HepG2 (cell line): Measurements from ENCODE around the gene NME8. TPM values are rescaled to one million over a fixed set of nuclear protein-coding genes. Genes with fewer than 3 reads are reported as not detected.
A peak's percentile ranks its signal among the peaks of the same experiment; 100 is the strongest.

Source experiments
- ATAC-seq: fragments of 200-7000 bp; cut with Tn5 transposase; 3 replicates; pipeline ENCODE4 v1.9.1; 2020; ENCODE audit warnings: mild to moderate bottlenecking, moderate library complexity
- BruUV-seq: library from RNA; stranded (reverse); fragments of 400-500 nt; replicated peaks from 2 replicates; lab custom pipeline; 2021; lab: Mats Ljungman, UMichigan
- CTCF ChIA-PET: fragments of 300-600 bp; formaldehyde crosslinking; extraction: SDS; loops from one replicate; lab custom pipeline; 2021; ENCODE audit warnings: low total read pairs, inconsistent platforms, low intra/inter-chr PET ratio; lab: Yijun Ruan, JAX
- POLR2A ChIA-PET: fragments of 350-600 bp; sonication (Branson Sonifier 250); formaldehyde crosslinking; loops from one replicate; lab custom pipeline; 2020; ENCODE audit warnings: antibody characterized with exemption, inconsistent platforms; lab: Yijun Ruan, JAX
- DNase-seq: peaks from one replicate; pipeline ENCODE4 v3.0.0-alpha.2; 2015; ENCODE audit warnings: low spot score
- FAIRE-seq: peaks from 3 replicates; lab custom pipeline; 2011; peaks lifted over from hg19 to GRCh38; lab: Jason Lieb, UNC
- H2AFZ ChIP-seq: one replicate; pipeline ENCODE4 v1.6.1; 2011; ENCODE audit warnings: low read length, inconsistent platforms
- H3K27ac ChIP-seq: fragments of 300-600 bp; 3 replicates; pipeline ENCODE4 v1.8.0; 2011; ENCODE audit warnings: mixed run types, mild to moderate bottlenecking, mixed read lengths, low read length, inconsistent platforms; ENCODE audit not compliant: insufficient read depth; ENCODE audit errors: extremely low read length
- H3K27me3 ChIP-seq, 2 experiments: fragments of 200-600 bp in 1 of 2; 2 replicates in 1 of 2; 3 replicates in 1 of 2; pipeline versions ENCODE4 v1.6.0 to v1.8.0; 2011; ENCODE audit warnings: low read length in 2 of 2, mild to moderate bottlenecking in 2 of 2, moderate library complexity in 2 of 2, inconsistent platforms in 1 of 2; ENCODE audit not compliant: insufficient read depth in 2 of 2, control insufficient read depth in 1 of 2
- H3K36me3 ChIP-seq, 2 experiments: fragments of 200-600 bp in 1 of 2; replicated peaks in 1 of 2; 2 replicates in 1 of 2; 3 replicates in 1 of 2; pipeline versions ENCODE4 v1.5.1 to v1.8.0; 2011; ENCODE audit warnings: low read length in 2 of 2, inconsistent platforms in 1 of 2; ENCODE audit not compliant: insufficient read depth in 2 of 2, control insufficient read depth in 1 of 2
- H3K4me1 ChIP-seq: 2 replicates; pipeline ENCODE4 v1.5.1; 2012; ENCODE audit warnings: low read length, inconsistent platforms; ENCODE audit not compliant: insufficient read depth
- H3K4me2 ChIP-seq: 2 replicates; pipeline ENCODE4 v1.6.0; 2011; ENCODE audit warnings: low read depth, low read length, inconsistent platforms
- H3K4me3 ChIP-seq, 3 experiments: fragments of 200-600 bp in 1 of 3; sonication (generic), shearing (Covaris generic) in 1 of 3; replicated peaks in 1 of 3; 2 replicates each; pipeline ENCODE4 v1.5.1; 2011 to 2016; ENCODE audit warnings: low read length in 3 of 3, inconsistent platforms in 2 of 3, low read depth in 2 of 3, mild to moderate bottlenecking in 2 of 3, control low read depth in 1 of 3, mixed read lengths in 1 of 3; ENCODE audit not compliant: insufficient read depth in 1 of 3
- H3K79me2 ChIP-seq: one replicate; pipeline ENCODE4 v1.6.1; 2011; ENCODE audit warnings: low read length, inconsistent platforms; ENCODE audit not compliant: insufficient read depth
- H3K9ac ChIP-seq: 2 replicates; pipeline ENCODE4 v1.6.0; 2011; ENCODE audit warnings: mild to moderate bottlenecking, low read depth, low read length, inconsistent platforms; ENCODE audit not compliant: insufficient read depth
- H3K9me3 ChIP-seq: 2 replicates; pipeline ENCODE4 v1.5.1; 2012; ENCODE audit warnings: mild to moderate bottlenecking, low read length
- H4K20me1 ChIP-seq: 2 replicates; pipeline ENCODE4 v1.6.0; 2011; ENCODE audit warnings: inconsistent platforms, mild to moderate bottlenecking, low read length, moderate library complexity; ENCODE audit not compliant: insufficient read depth
- CEBPB ChIP-seq: IDR thresholded peaks from 2 replicates; pipeline ENCODE4 v1.6.1; 2011; ENCODE audit warnings: low read depth, low read length, improper control_type of control experiment, borderline replicate concordance
- KLF13 ChIP-seq: sonication (generic); formaldehyde crosslinking; IDR thresholded peaks from 2 replicates; pipeline ENCODE4 v1.4.0; 2020; ENCODE audit warnings: mild to moderate bottlenecking, missing genetic modification reagents
- MAFK ChIP-seq, 2 experiments: IDR thresholded peaks in 1 of 2; conservative IDR thresholded peaks in 1 of 2; 2 replicates each; pipeline ENCODE4 v1.6.1; 2011; ENCODE audit warnings: improper control_type of control experiment in 2 of 2, low read length in 2 of 2
- PCBP2 ChIP-seq: fragments of 200-400 bp; formaldehyde crosslinking; optimal IDR thresholded peaks from 2 replicates; pipeline ENCODE3; 2018; ENCODE audit warnings: low read length, low read depth; ENCODE audit not compliant: poor library complexity, severe bottlenecking
- POLR2A ChIP-seq, 2 experiments: IDR thresholded peaks; 2 replicates each; pipeline ENCODE4 v1.6.1; 2011; ENCODE audit warnings: low read depth in 2 of 2, low read length in 2 of 2, mild to moderate bottlenecking in 1 of 2, moderate library complexity in 1 of 2; ENCODE audit not compliant: insufficient read depth in 1 of 2
- RARG ChIP-seq: sonication (generic); formaldehyde crosslinking; IDR thresholded peaks from 2 replicates; pipeline ENCODE4 v1.4.0; 2020; ENCODE audit warnings: low read depth, mild to moderate bottlenecking, missing genetic modification reagents
- SMYD3 ChIP-seq: sonication (generic); formaldehyde crosslinking; IDR thresholded peaks from 2 replicates; pipeline ENCODE4 v1.8.1; 2023; ENCODE audit warnings: mild to moderate bottlenecking, missing genetic modification reagents
- TOPORS ChIP-seq: sonication (generic); formaldehyde crosslinking; IDR thresholded peaks from 2 replicates; pipeline ENCODE4 v1.8.0; 2023; ENCODE audit warnings: mild to moderate bottlenecking, missing genetic modification reagents
- USF2 ChIP-seq, 2 experiments: sonication (generic) in 1 of 2; formaldehyde crosslinking in 1 of 2; IDR thresholded peaks; 2 replicates each; pipeline versions ENCODE4 v1.5.1 to v1.6.1; 2011 to 2020; ENCODE audit warnings: borderline replicate concordance in 1 of 2, low read depth in 1 of 2, low read length in 1 of 2, mild to moderate bottlenecking in 1 of 2, missing genetic modification reagents in 1 of 2, moderate library complexity in 1 of 2
- ZHX1 ChIP-seq: sonication (generic); formaldehyde crosslinking; IDR thresholded peaks from 2 replicates; pipeline ENCODE4 v1.8.1; 2022; ENCODE audit warnings: low read depth, mild to moderate bottlenecking, missing genetic modification reagents
- ZNF333 ChIP-seq: sonication (generic); formaldehyde crosslinking; IDR thresholded peaks from 2 replicates; pipeline ENCODE4 v1.4.0; 2020; ENCODE audit warnings: mild to moderate bottlenecking, missing genetic modification reagents, borderline replicate concordance
- ZNF468 ChIP-seq: sonication (generic); formaldehyde crosslinking; IDR thresholded peaks from 2 replicates; pipeline ENCODE4 v1.8.0; 2022; ENCODE audit warnings: mild to moderate bottlenecking, moderate library complexity, missing genetic modification reagents
- ZNF546 ChIP-seq: sonication (generic); formaldehyde crosslinking; conservative IDR thresholded peaks from 2 replicates; pipeline ENCODE4 v1.8.1; 2023; ENCODE audit warnings: mild to moderate bottlenecking, missing genetic modification reagents
- ZNF562 ChIP-seq: sonication (generic); formaldehyde crosslinking; IDR thresholded peaks from 2 replicates; pipeline ENCODE4 v1.8.0; 2022; ENCODE audit warnings: missing genetic modification reagents, borderline replicate concordance
- ZNF839 ChIP-seq: sonication (generic); formaldehyde crosslinking; IDR thresholded peaks from 2 replicates; pipeline ENCODE4 v1.4.0; 2020; ENCODE audit warnings: missing genetic modification reagents, mild to moderate bottlenecking, borderline replicate concordance
- ZSCAN22 ChIP-seq: sonication (generic); formaldehyde crosslinking; IDR thresholded peaks from 2 replicates; pipeline ENCODE4 v1.4.0; 2020; ENCODE audit warnings: mild to moderate bottlenecking, missing genetic modification reagents
- WGBS: methylation state at CpG from one replicate; pipeline ENCODE4 v1.1.6; 2017; ENCODE audit warnings: low lambda C conversion rate; 5-methylcytosine and 5-hydroxymethylcytosine counted together
- in situ Hi-C: cut with HindIII; loops from 2 replicates; pipeline ENCODE4 v1.10.0; 2017; ENCODE audit warnings: low pct_unique_long_range_greater_than_20kb; ENCODE audit not compliant: extremely low pct_ligation_motif_present
- intact Hi-C: fragments of 100-400 bp; cut with micrococcal nuclease; formaldehyde crosslinking; loops from one replicate; pipeline ENCODE4 v1.10.0; 2022; ENCODE audit not compliant: unreplicated experiment
- polyA plus RNA-seq, 8 experiments: library from polyadenylated mRNA; depleted of rRNA in 3 of 8; stranded (reverse) in 7 of 8; unstranded in 1 of 8; fragments of >200 nt; fragmentation: Illumina TruSeq in 4 of 8; extraction: Trizol in 4 of 8; gene quantifications; 2 replicates each; pipeline versions ENCODE4 v1.2.1 to v1.2.3, GENCODE V29; 2011 to 2016; ENCODE audit warnings: low read depth in 4 of 8, missing spikeins in 1 of 8, mixed read lengths in 1 of 8; ENCODE audit not compliant: insufficient read depth in 1 of 8
- total RNA-seq, 5 experiments: library from RNA; depleted of rRNA; stranded (reverse); fragments of >200 nt; fragmentation: Illumina TruSeq; extraction: Trizol; gene quantifications; 2 replicates each; pipeline ENCODE4 v1.2.3, GENCODE V29; 2016; ENCODE audit warnings: low read depth in 1 of 5
- TF ChIP-seq, protein P1 (sequence below): sonication (generic); formaldehyde crosslinking; IDR thresholded peaks from 2 replicates; pipeline ENCODE4 v1.4.0; 2020; ENCODE audit warnings: missing genetic modification reagents
- TF ChIP-seq, protein P2 (sequence below): fragments of 450-650 bp; IDR thresholded peaks from 2 replicates; pipeline ENCODE4 v1.6.1; 2017; ENCODE audit warnings: mild to moderate bottlenecking

NME8 gene
- total and polyA plus RNA-seq, 2 of the 13 experiments (the other 11 are each of a cell fraction or from before 2014, with no cell fraction given): not detected

DNA sequence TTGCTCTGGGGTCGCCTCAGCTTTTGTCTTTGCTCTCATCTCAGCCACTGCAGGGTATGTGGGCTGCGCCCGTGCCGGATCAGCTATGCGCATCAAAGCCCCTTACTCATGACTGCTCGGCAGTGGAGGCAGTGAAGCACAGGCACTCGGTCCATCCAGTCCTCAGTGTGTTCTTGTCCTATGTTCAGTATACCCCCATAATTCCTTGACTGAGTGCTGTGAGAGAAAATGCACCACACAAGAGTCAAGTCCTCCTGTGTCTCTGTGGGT, 99.5 kb downstream of the NME8 start:
- Histone ChIP-seq H3K27ac (peak overlapping the region; percentile 9), H2AFZ (no peak overlapping the region), H3K27me3 (no peaks in the 10 kb centered on the region), H3K9ac (no peak overlapping the region), H3K9me3 (no peaks in the 10 kb centered on the region), H3K4me1 (peaks cover 36% of the 10 kb centered on the region), H3K4me2 (no peak overlapping the region), H3K36me3 (peaks cover 4 to 25% of the 10 kb centered on the region in 2 experiments), H3K79me2 (peaks cover 28% of the 10 kb centered on the region), H3K4me3 (no peak overlapping the region), H4K20me1 (no peaks in the 10 kb centered on the region)
- DNase-seq (no peak), FAIRE-seq (no peak), ATAC-seq (no peak)
- in situ Hi-C loops: no loop called here
- ChIA-PET CTCF (no interaction called here), POLR2A (interaction anchor here (1.5 kb wide), 1 partner anchor 31 kb away, joined by 5 read pairs; the partner anchor contains the start of gene SFRP4)
- intact Hi-C loops: no loop called here
- no TSS peak for BruUV-seq
- 100% methylated on average over 1 of the region's 7 CpGs for WGBS
- TF ChIP-seq ZNF546 (CRISPR knock-in tag) (no peak), RARG (CRISPR knock-in tag) (no peak), ZNF468 (CRISPR knock-in tag) (no peak), ZNF839 (CRISPR knock-in tag) (no peak), ZSCAN22 (CRISPR knock-in tag) (no peak), SMYD3 (CRISPR knock-in tag) (no peak), POLR2A (IDR thresholded peaks at IDR 0.05; ENCODE audit: insufficient read depth in 1 of 2, low read depth in 2 of 2, low read length in 2 of 2) (no peak), ZNF562 (CRISPR knock-in tag) (no peak), USF2 (IDR thresholded peaks at IDR 0.05; ENCODE audit: low read depth, low read length) (no peak), USF2 (CRISPR knock-in tag; IDR thresholded peaks at IDR 0.05; ENCODE audit: borderline replicate concordance) (no peak), PCBP2 (no peak), CEBPB (no peak), ZHX1 (CRISPR knock-in tag) (no peak), ZNF333 (CRISPR knock-in tag) (no peak), KLF13 (CRISPR knock-in tag) (no peak), TOPORS (CRISPR knock-in tag) (no peak), MAFK (conservative IDR thresholded peaks at IDR 0.05 in 1 of 2, IDR thresholded peaks at IDR 0.05 in 1 of 2; ENCODE audit: low read length in 2 of 2) (no peak)
- TF ChIP-seq, protein P1, sequence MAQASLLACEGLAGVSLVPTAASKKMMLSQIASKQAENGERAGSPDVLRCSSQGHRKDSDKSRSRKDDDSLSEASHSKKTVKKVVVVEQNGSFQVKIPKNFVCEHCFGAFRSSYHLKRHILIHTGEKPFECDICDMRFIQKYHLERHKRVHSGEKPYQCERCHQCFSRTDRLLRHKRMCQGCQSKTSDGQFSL (CRISPR knock-in tag): no peak
- TF ChIP-seq, protein P2, sequence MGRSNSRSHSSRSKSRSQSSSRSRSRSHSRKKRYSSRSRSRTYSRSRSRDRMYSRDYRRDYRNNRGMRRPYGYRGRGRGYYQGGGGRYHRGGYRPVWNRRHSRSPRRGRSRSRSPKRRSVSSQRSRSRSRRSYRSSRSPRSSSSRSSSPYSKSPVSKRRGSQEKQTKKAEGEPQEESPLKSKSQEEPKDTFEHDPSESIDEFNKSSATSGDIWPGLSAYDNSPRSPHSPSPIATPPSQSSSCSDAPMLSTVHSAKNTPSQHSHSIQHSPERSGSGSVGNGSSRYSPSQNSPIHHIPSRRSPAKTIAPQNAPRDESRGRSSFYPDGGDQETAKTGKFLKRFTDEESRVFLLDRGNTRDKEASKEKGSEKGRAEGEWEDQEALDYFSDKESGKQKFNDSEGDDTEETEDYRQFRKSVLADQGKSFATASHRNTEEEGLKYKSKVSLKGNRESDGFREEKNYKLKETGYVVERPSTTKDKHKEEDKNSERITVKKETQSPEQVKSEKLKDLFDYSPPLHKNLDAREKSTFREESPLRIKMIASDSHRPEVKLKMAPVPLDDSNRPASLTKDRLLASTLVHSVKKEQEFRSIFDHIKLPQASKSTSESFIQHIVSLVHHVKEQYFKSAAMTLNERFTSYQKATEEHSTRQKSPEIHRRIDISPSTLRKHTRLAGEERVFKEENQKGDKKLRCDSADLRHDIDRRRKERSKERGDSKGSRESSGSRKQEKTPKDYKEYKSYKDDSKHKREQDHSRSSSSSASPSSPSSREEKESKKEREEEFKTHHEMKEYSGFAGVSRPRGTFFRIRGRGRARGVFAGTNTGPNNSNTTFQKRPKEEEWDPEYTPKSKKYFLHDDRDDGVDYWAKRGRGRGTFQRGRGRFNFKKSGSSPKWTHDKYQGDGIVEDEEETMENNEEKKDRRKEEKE: no peak
